Fibroblast of villous mesenchyme (primary cell): ENCODE data around the gene LRRC46. TPM values are rescaled to one million over a fixed set of nuclear protein-coding genes. Genes with fewer than 3 reads are reported as not detected.

ENCODE experiments used
- DNase-seq: peaks from one replicate; pipeline ENCODE4 v3.0.0-alpha.2; 2010; ENCODE audit warnings: low read depth
- H3K4me3 ChIP-seq: 2 replicates; pipeline ENCODE4 v1.5.1; 2011; ENCODE audit warnings: low read depth, mild to moderate bottlenecking, low read length
- total RNA-seq: library from RNA; depleted of rRNA; stranded (reverse); fragments of >200 nt; gene quantifications from 2 replicates; pipeline ENCODE4 v1.2.3, GENCODE V29; 2012
- TF ChIP-seq, protein P1 (sequence below): IDR thresholded peaks from 2 replicates; pipeline ENCODE4 v1.5.1; 2012; ENCODE audit warnings: low read depth, mild to moderate bottlenecking, low read length; ENCODE audit not compliant: insufficient read depth

Gene LRRC46
- total RNA-seq, 1 donor = under 0.01 TPM

- TF ChIP-seq, protein P1, sequence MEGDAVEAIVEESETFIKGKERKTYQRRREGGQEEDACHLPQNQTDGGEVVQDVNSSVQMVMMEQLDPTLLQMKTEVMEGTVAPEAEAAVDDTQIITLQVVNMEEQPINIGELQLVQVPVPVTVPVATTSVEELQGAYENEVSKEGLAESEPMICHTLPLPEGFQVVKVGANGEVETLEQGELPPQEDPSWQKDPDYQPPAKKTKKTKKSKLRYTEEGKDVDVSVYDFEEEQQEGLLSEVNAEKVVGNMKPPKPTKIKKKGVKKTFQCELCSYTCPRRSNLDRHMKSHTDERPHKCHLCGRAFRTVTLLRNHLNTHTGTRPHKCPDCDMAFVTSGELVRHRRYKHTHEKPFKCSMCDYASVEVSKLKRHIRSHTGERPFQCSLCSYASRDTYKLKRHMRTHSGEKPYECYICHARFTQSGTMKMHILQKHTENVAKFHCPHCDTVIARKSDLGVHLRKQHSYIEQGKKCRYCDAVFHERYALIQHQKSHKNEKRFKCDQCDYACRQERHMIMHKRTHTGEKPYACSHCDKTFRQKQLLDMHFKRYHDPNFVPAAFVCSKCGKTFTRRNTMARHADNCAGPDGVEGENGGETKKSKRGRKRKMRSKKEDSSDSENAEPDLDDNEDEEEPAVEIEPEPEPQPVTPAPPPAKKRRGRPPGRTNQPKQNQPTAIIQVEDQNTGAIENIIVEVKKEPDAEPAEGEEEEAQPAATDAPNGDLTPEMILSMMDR = no peak
- H3K4me3 ChIP-seq = no peak overlapping the region
- DNase-seq = peak; percentile 50
Measured at GRCh38 chr17:47877368-47878034, 46.0 kb downstream of the LRRC46 start.

- TF ChIP-seq, protein P1 = no peak
- H3K4me3 ChIP-seq = no peak overlapping the region
- DNase-seq = no peak
Measured at GRCh38 chr17:47878203-47879027, 46.9 kb downstream of the LRRC46 start.

DNA sequence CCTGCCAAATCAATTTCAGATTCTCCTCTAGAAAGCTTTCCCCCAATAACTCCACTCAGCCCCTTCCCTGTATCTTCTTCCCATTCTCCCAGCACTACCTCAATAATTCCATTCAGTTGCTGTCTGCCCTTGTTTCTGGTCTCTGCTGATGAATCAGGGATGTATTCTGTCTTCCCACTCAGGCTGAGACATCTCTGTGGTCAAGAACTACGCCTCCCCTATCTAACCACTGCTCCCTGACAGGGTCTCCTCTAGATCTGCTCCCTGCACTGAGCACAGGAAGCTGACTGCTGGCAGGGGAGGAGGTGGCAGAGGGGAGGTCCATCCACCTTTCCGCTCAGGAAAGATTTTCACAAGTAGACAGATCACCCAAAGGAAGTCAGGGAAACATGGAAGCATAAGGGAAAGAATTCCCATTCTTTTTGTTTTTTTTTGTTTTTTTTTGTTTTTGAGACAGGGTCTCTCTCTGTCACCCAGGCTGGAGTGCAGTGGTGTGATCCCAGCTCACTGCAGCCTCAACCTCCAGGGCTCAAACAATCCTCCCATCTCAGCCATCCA, 47.6 kb downstream of the LRRC46 start:
- H3K4me3 ChIP-seq = no peak overlapping the region
- peak; percentile 25 for DNase-seq
- TF ChIP-seq, protein P1 = no peak

DNA sequence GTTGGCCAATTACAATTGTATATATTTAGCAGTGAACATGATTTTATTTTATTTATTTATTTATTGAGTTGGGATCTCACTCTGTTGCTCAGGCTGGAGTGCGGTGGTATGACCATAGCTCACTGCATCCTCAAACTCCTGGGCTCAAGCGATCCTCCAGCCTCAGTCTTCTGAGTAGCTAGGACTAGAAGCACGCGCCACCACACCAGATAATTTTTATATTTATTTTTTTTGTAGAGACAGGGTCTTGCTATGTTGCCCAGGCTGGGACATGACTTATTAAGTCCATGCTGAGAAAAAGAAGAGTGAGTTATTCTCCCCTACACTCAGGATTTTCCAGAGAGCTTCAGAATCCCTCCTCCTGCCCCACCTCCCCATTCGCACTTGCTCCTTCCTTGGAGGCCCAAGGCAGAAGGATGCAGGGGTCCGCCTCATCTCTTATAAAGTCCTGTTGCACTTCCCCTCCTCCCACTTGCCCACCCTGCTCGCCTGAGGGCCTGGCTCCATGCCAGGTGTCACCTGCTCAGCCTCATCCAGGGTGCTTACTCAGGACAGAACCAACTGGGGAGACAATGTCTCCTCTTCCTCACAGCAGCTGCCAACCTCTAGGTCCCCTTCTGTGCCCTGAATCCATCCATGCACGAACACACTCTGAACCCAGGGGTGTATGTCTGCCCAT, 48.4 kb downstream of the LRRC46 start:
- no peak overlapping the region for H3K4me3 ChIP-seq
- TF ChIP-seq, protein P1 = no peak
- DNase-seq = no peak

- TF ChIP-seq, protein P1 = no peak
- no peak overlapping the region for H3K4me3 ChIP-seq
- peak; percentile 75 for DNase-seq
Measured at GRCh38 chr17:47882247-47882646, 50.8 kb downstream of the LRRC46 start.

DNA sequence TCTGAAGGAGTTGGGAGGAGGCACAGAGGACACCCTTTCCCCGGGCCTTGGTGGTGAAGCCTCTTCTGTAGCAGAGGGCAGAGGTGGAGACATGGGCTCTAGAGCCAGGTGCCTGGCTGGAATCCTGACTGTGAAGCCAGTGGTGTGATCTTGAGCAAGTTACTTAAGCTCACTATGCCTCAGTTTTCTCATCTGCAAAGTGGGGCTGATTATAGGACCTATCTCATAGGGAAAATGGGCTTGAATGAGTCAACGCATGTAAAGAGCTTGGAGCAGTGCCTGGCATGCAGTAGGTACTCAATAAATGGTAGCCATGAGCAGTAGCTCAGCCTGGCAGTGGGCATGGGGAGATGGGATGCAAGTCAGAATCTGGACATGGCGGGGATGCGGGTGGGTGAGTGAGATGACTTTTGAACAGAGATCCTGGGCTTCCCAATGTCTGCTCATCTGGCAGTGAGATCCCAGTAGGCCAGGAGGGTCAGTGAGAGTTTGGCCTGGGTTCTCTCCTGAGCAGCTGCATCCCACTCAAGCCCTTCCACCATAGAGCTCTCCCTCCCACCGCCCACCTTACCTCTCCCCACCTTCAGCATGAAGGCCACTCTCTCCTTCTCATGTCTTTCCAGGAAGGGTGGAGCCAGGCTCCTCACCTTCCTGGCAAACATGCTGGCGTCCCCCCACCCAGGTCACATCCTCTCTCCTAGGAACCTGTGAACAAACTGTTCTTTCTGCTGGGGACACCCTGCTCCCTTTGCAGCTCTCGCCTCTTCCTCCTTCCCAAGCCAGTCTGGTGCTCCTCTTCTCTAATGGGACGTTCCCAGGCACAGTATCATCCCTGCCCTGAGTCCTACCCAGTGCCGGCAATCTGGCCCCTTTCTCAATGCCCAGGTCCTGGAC, 51.5 kb downstream of the LRRC46 start:
- no peak overlapping the region for H3K4me3 ChIP-seq
- no peak for DNase-seq
- TF ChIP-seq, protein P1 = no peak
